ENCODE measurements around the gene ENPP6.

Gene ENPP6

DNA sequence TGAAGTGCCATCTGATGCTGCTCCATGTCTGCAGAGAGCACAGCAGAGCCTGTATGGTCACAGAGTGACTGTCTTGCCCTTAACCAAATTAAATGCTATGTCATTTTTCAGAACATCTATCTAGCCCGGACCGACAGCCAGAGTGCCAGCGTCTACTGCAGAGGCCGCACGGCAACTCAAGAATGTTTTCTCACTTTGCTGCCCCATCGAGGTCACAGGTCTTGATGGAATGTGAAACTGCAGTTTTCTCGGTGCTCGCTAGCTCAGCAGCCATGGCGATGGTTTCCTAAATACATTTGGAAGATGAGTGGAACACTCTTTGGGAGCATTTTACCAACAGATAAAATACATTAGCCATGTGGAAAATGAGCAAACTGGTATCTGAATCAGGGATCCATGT, 125.7 kb downstream of the ENPP6 start:
- ChIA-PET CTCF (interaction anchor here (3.1 kb wide), 1 partner anchor 9 kb away, joined by 21 read pairs; no protein-coding TSS in a partner anchor), POLR2A (no interaction called here)
- TF ChIP-seq HOXA7 (CRISPR knock-in tag; IDR thresholded peaks at IDR 0.05; ENCODE audit: borderline replicate concordance) (no peak), ZNF610 (tag by site-specific recombination; IDR thresholded peaks at IDR 0.05; ENCODE audit: borderline replicate concordance) (no peak), ZNF544 (tag by site-specific recombination; IDR thresholded peaks at IDR 0.05) (no peak), GLIS2 (tag by site-specific recombination; IDR thresholded peaks at IDR 0.05) (no peak), SALL2 (tag by site-specific recombination; IDR thresholded peaks at IDR 0.05; ENCODE audit: borderline replicate concordance) (no peak), ZNF660 (tag by site-specific recombination; IDR thresholded peaks at IDR 0.05) (no peak), ZNF214 (tag by site-specific recombination; IDR thresholded peaks at IDR 0.05; ENCODE audit: borderline replicate concordance) (no peak), ZNF785 (tag by site-specific recombination; IDR thresholded peaks at IDR 0.05) (no peak), ZNF433 (tag by site-specific recombination; IDR thresholded peaks at IDR 0.05; ENCODE audit: low read depth) (no peak), ZNF707 (tag by site-specific recombination; IDR thresholded peaks at IDR 0.05) (no peak), ZNF292 (tag by site-specific recombination; IDR thresholded peaks at IDR 0.05; ENCODE audit: borderline replicate concordance, low read depth) (no peak), ZNF514 (tag by site-specific recombination; IDR thresholded peaks at IDR 0.05) (no peak), PRDM1 (tag by site-specific recombination; IDR thresholded peaks at IDR 0.05) (no peak), ZBTB8A (tag by site-specific recombination; IDR thresholded peaks at IDR 0.05) (no peak), ZNF335 (tag by site-specific recombination; conservative IDR thresholded peaks at IDR 0.05) (no peak), ZNF175 (tag by site-specific recombination; IDR thresholded peaks at IDR 0.05) (no peak), ZNF366 (tag by site-specific recombination; conservative IDR thresholded peaks at IDR 0.05) (no peak)
- TF ChIP-seq, protein P1, sequence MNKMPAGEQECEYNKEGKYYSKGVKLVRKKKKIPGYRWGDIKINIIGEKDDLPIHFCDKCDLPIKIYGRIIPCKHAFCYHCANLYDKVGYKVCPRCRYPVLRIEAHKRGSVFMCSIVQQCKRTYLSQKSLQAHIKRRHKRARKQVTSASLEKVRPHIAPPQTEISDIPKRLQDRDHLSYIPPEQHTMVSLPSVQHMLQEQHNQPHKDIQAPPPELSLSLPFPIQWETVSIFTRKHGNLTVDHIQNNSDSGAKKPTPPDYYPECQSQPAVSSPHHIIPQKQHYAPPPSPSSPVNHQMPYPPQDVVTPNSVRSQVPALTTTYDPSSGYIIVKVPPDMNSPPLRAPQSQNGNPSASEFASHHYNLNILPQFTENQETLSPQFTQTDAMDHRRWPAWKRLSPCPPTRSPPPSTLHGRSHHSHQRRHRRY (tag by site-specific recombination; IDR thresholded peaks at IDR 0.05): no peak
- TF ChIP-seq, protein P2, sequence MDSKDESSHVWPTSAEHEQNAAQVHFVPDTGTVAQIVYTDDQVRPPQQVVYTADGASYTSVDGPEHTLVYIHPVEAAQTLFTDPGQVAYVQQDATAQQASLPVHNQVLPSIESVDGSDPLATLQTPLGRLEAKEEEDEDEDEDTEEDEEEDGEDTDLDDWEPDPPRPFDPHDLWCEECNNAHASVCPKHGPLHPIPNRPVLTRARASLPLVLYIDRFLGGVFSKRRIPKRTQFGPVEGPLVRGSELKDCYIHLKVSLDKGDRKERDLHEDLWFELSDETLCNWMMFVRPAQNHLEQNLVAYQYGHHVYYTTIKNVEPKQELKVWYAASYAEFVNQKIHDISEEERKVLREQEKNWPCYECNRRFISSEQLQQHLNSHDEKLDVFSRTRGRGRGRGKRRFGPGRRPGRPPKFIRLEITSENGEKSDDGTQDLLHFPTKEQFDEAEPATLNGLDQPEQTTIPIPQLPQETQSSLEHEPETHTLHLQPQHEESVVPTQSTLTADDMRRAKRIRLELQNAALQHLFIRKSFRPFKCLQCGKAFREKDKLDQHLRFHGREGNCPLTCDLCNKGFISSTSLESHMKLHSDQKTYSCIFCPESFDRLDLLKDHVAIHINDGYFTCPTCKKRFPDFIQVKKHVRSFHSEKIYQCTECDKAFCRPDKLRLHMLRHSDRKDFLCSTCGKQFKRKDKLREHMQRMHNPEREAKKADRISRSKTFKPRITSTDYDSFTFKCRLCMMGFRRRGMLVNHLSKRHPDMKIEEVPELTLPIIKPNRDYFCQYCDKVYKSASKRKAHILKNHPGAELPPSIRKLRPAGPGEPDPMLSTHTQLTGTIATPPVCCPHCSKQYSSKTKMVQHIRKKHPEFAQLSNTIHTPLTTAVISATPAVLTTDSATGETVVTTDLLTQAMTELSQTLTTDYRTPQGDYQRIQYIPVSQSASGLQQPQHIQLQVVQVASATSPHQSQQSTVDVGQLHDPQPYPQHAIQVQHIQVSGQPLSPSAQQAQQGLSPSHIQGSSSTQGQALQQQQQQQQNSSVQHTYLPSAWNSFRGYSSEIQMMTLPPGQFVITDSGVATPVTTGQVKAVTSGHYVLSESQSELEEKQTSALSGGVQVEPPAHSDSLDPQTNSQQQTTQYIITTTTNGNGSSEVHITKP (tag by site-specific recombination; IDR thresholded peaks at IDR 0.05): no peak
- Histone ChIP-seq H3K9me3 (ENCODE audit: control insufficient read depth, insufficient read depth, low read depth, low read length) (no peaks in the 10 kb centered on the region), H3K4me1 (ENCODE audit: control insufficient read depth, insufficient read depth, low read length) (no peaks in the 10 kb centered on the region), H3K27ac (ENCODE audit: extremely low read depth, low read depth, low read length) (no peak overlapping the region), H3K36me3 (ENCODE audit: control insufficient read depth in 2 of 2, insufficient read depth in 1 of 2, low read length in 2 of 2) (no peaks in the 10 kb centered on the region), H3K4me3 (ENCODE audit: low read depth, low read length) (no peak overlapping the region)

DNA sequence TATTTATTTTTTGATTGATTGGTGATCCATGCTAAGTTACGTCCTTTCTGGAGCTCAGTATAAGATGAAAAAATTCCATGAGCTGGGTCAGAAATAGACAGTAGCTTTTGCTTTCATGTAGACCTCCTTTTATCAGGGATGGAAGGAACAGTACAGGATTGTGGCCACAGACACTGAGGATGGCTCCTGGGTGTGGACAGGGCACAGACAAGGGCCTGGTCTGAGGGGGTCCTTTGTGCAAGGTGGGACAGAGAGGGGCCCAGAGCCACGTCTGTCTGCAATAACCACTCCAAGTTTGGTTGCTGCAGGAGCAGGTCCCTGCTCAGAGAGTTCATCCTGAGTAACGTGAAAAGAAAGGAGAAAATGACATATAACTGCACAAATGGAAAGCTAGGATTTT, 127.1 kb downstream of the ENPP6 start:
- Histone ChIP-seq H3K27ac (ENCODE audit: extremely low read depth, low read depth, low read length) (no peak overlapping the region), H3K9me3 (ENCODE audit: control insufficient read depth, insufficient read depth, low read depth, low read length) (no peaks in the 10 kb centered on the region), H3K36me3 (ENCODE audit: control insufficient read depth in 2 of 2, insufficient read depth in 1 of 2, low read length in 2 of 2) (no peaks in the 10 kb centered on the region), H3K4me3 (ENCODE audit: low read depth, low read length) (no peak overlapping the region), H3K4me1 (ENCODE audit: control insufficient read depth, insufficient read depth, low read length) (no peaks in the 10 kb centered on the region)
- POLR2A ChIA-PET: no interaction called here
- CTCF ChIA-PET: interaction anchor here (3.1 kb wide), 1 partner anchor 10 kb away, joined by 21 read pairs; no protein-coding TSS in a partner anchor
- TF ChIP-seq, protein P3, sequence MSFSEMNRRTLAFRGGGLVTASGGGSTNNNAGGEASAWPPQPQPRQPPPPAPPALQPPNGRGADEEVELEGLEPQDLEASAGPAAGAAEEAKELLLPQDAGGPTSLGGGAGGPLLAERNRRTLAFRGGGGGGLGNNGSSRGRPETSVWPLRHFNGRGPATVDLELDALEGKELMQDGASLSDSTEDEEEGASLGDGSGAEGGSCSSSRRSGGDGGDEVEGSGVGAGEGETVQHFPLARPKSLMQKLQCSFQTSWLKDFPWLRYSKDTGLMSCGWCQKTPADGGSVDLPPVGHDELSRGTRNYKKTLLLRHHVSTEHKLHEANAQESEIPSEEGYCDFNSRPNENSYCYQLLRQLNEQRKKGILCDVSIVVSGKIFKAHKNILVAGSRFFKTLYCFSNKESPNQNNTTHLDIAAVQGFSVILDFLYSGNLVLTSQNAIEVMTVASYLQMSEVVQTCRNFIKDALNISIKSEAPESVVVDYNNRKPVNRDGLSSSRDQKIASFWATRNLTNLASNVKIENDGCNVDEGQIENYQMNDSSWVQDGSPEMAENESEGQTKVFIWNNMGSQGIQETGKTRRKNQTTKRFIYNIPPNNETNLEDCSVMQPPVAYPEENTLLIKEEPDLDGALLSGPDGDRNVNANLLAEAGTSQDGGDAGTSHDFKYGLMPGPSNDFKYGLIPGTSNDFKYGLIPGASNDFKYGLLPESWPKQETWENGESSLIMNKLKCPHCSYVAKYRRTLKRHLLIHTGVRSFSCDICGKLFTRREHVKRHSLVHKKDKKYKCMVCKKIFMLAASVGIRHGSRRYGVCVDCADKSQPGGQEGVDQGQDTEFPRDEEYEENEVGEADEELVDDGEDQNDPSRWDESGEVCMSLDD (tag by site-specific recombination; IDR thresholded peaks at IDR 0.05): no peak
- TF ChIP-seq ZNF561 (tag by site-specific recombination; IDR thresholded peaks at IDR 0.05; ENCODE audit: borderline replicate concordance) (no peak), ZNF366 (tag by site-specific recombination; conservative IDR thresholded peaks at IDR 0.05) (no peak), ZNF132 (tag by site-specific recombination; IDR thresholded peaks at IDR 0.05; ENCODE audit: borderline replicate concordance) (no peak)

Measured in HEK293 (cell line).